Endothelial cell (in vitro differentiated cells): Measurements from ENCODE around the gene ACSF2. TPM values are rescaled to one million over a fixed set of nuclear protein-coding genes. Genes with fewer than 3 reads are reported as not detected.

Source experiments
- DNase-seq: peaks from one replicate; pipeline ENCODE4 v3.0.0; 2021; ENCODE audit warnings: low spot score
- H3K27ac Mint-ChIP-seq: one replicate; pipeline ENCODE4 v1.8.0; 2021; ENCODE audit warnings: mixed read lengths, inconsistent platforms; ENCODE audit not compliant: unreplicated experiment
- H3K27me3 Mint-ChIP-seq: one replicate; pipeline ENCODE4 v1.8.0; 2021; ENCODE audit warnings: mild to moderate bottlenecking, moderate library complexity, mixed read lengths, inconsistent platforms; ENCODE audit not compliant: unreplicated experiment
- H3K36me3 Mint-ChIP-seq: one replicate; pipeline ENCODE4 v1.8.0; 2021; ENCODE audit warnings: mild to moderate bottlenecking, low read depth, mixed read lengths, inconsistent platforms; ENCODE audit not compliant: unreplicated experiment
- H3K4me1 Mint-ChIP-seq: one replicate; pipeline ENCODE4 v1.8.0; 2021; ENCODE audit warnings: mild to moderate bottlenecking, mixed read lengths, inconsistent platforms; ENCODE audit not compliant: unreplicated experiment
- H3K4me3 Mint-ChIP-seq: one replicate; pipeline ENCODE4 v1.8.0; 2021; ENCODE audit warnings: mild to moderate bottlenecking, mixed read lengths, inconsistent platforms; ENCODE audit not compliant: unreplicated experiment
- H3K9me3 Mint-ChIP-seq: one replicate; pipeline ENCODE4 v1.8.0; 2021; ENCODE audit warnings: mixed read lengths, inconsistent platforms; ENCODE audit not compliant: unreplicated experiment
- total RNA-seq: library from RNA; stranded (reverse); fragmentation: NEBNext Ultra II Directional; extraction: Animal tissue kit (Norgen Biotek cat#: 25700); gene quantifications from one replicate; pipeline ENCODE4 v1.2.1, GENCODE V29; 2021; ENCODE audit not compliant: unreplicated experiment
- TF ChIP-seq, protein P1 (sequence below): fragments of 200-600 bp; sonication (generic); IDR thresholded peaks from one replicate; pipeline ENCODE4 v1.5.0; 2021; ENCODE audit warnings: antibody characterized with exemption; ENCODE audit not compliant: unreplicated experiment

The ACSF2 gene
- total RNA-seq, 1 donor from 2014 or later: 51.0 TPM

GRCh38 chr17:50389534-50389933 lies 36.5 kb upstream of the ACSF2 start:
- no peaks in the 10 kb centered on the region for H3K4me1 Mint-ChIP-seq
- no peak overlapping the region for H3K27ac Mint-ChIP-seq
- no peak overlapping the region for H3K4me3 Mint-ChIP-seq
- DNase-seq: no peak
- peaks cover 59% of the 10 kb centered on the region for H3K36me3 Mint-ChIP-seq
- TF ChIP-seq, protein P1, sequence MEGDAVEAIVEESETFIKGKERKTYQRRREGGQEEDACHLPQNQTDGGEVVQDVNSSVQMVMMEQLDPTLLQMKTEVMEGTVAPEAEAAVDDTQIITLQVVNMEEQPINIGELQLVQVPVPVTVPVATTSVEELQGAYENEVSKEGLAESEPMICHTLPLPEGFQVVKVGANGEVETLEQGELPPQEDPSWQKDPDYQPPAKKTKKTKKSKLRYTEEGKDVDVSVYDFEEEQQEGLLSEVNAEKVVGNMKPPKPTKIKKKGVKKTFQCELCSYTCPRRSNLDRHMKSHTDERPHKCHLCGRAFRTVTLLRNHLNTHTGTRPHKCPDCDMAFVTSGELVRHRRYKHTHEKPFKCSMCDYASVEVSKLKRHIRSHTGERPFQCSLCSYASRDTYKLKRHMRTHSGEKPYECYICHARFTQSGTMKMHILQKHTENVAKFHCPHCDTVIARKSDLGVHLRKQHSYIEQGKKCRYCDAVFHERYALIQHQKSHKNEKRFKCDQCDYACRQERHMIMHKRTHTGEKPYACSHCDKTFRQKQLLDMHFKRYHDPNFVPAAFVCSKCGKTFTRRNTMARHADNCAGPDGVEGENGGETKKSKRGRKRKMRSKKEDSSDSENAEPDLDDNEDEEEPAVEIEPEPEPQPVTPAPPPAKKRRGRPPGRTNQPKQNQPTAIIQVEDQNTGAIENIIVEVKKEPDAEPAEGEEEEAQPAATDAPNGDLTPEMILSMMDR: no peak
- peaks cover 4% of the 10 kb centered on the region for H3K27me3 Mint-ChIP-seq
- no peaks in the 10 kb centered on the region for H3K9me3 Mint-ChIP-seq

GRCh38 chr17:50392621-50393020 lies 33.4 kb upstream of the ACSF2 start:
- H3K27ac Mint-ChIP-seq: no peak overlapping the region
- peaks cover 38% of the 10 kb centered on the region for H3K36me3 Mint-ChIP-seq
- H3K4me3 Mint-ChIP-seq: no peak overlapping the region
- peaks cover 12% of the 10 kb centered on the region for H3K27me3 Mint-ChIP-seq
- no peak for DNase-seq
- no peaks in the 10 kb centered on the region for H3K9me3 Mint-ChIP-seq
- TF ChIP-seq, protein P1: no peak
- peaks cover 13% of the 10 kb centered on the region for H3K4me1 Mint-ChIP-seq

- Mint-ChIP-seq H3K36me3 (peaks cover 30% of the 10 kb centered on the region), H3K27me3 (peaks cover 13% of the 10 kb centered on the region), H3K9me3 (no peaks in the 10 kb centered on the region), H3K27ac (no peak overlapping the region), H3K4me3 (peak overlapping the region; percentile 76), H3K4me1 (peaks cover 13% of the 10 kb centered on the region)
- TF ChIP-seq, protein P1: no peak
- DNase-seq: no peak
Measured at GRCh38 chr17:50393700-50394099, 32.3 kb upstream of the ACSF2 start.

DNA sequence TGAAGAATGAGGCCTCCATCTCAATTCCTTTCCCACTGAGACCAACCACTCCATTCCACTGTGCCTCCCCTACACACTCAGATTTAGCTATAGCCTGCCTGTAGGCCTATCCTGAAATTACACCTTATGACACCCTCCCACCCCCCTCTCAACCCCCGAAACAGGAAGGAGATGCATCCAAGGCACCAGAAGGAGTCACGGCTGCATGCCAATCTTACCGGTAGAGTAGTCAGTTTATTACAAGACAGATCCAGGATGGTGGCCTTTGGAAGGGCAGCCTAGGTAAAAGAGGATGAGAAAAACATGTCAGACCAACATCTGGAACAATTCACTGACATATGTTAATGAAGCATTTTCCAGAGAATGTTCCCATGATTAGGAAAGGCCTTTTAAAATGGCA lies 31.3 kb upstream of the ACSF2 start:
- DNase-seq: no peak
- no peak overlapping the region for H3K27ac Mint-ChIP-seq
- H3K27me3 Mint-ChIP-seq: peaks cover 13% of the 10 kb centered on the region
- peak overlapping the region; percentile 42 for H3K4me3 Mint-ChIP-seq
- H3K36me3 Mint-ChIP-seq: peaks cover 21% of the 10 kb centered on the region
- TF ChIP-seq, protein P1: no peak
- H3K4me1 Mint-ChIP-seq: peaks cover 13% of the 10 kb centered on the region
- H3K9me3 Mint-ChIP-seq: no peaks in the 10 kb centered on the region

- H3K27ac Mint-ChIP-seq: peak overlapping the region; percentile 81
- TF ChIP-seq, protein P1: no peak
- no peaks in the 10 kb centered on the region for H3K9me3 Mint-ChIP-seq
- peaks cover 13% of the 10 kb centered on the region for H3K4me1 Mint-ChIP-seq
- no peak for DNase-seq
- peaks cover 20% of the 10 kb centered on the region for H3K36me3 Mint-ChIP-seq
- H3K4me3 Mint-ChIP-seq: peak overlapping the region; percentile 89
- peaks cover 13% of the 10 kb centered on the region for H3K27me3 Mint-ChIP-seq
Measured at GRCh38 chr17:50396261-50397110, 29.5 kb upstream of the ACSF2 start.
